MM.1S (cell line): ENCODE measurements around the gene ADRA2C.
"Not testable (repeated sequence)": the region's sequence is repeated elsewhere in the genome, so short reads cannot be mapped to it uniquely, and the experiment has no call there.

Experiments
- DNase-seq: peaks from one replicate; pipeline ENCODE4 v3.0.0-alpha.2; 2015
- H2AFZ ChIP-seq: fragments of 300-600 bp; sonication (generic); 2 replicates; pipeline ENCODE4 v1.6.0; 2016; ENCODE audit warnings: antibody characterized with exemption, low read length
- H3F3A ChIP-seq: fragments of 300-600 bp; sonication (generic); 2 replicates; pipeline ENCODE4 v1.6.1; 2016; ENCODE audit warnings: mild to moderate bottlenecking, antibody characterized with exemption, low read length, moderate library complexity, mixed read lengths; ENCODE audit not compliant: insufficient read depth
- H3K27ac ChIP-seq: fragments of 300-600 bp; sonication (generic); 2 replicates; pipeline ENCODE4 v1.5.1; 2016; ENCODE audit warnings: mild to moderate bottlenecking, low read length
- H3K27me3 ChIP-seq: fragments of 300-600 bp; sonication (generic); replicated peaks from 2 replicates; pipeline ENCODE4 v1.6.0; 2016; ENCODE audit warnings: low read length; ENCODE audit not compliant: insufficient read depth
- H3K36me3 ChIP-seq: fragments of 300-600 bp; sonication (generic); replicated peaks from 2 replicates; pipeline ENCODE4 v1.6.1; 2016; ENCODE audit warnings: mild to moderate bottlenecking, low read length, mixed read lengths; ENCODE audit not compliant: insufficient read depth
- H3K4me1 ChIP-seq: fragments of 300-600 bp; sonication (generic); 2 replicates; pipeline ENCODE4 v1.6.1; 2016; ENCODE audit warnings: low read length, mixed read lengths
- H3K4me2 ChIP-seq: fragments of 300-600 bp; sonication (generic); 2 replicates; pipeline ENCODE4 v1.6.0; 2016; ENCODE audit warnings: low read depth, low read length
- H3K4me3 ChIP-seq: fragments of 300-600 bp; sonication (generic); 2 replicates; pipeline ENCODE4 v1.5.1; 2016; ENCODE audit warnings: low read length, mixed read lengths
- H3K79me2 ChIP-seq: fragments of 300-600 bp; sonication (generic); 2 replicates; pipeline ENCODE4 v1.6.1; 2016; ENCODE audit warnings: mixed run types, low read length, mixed read lengths
- H3K9ac ChIP-seq: fragments of 300-600 bp; sonication (generic); 2 replicates; pipeline ENCODE4 v1.6.1; 2016; ENCODE audit warnings: low read length, mixed read lengths
- H3K9me2 ChIP-seq: fragments of 300-600 bp; sonication (generic); replicated peaks from 2 replicates; pipeline ENCODE4 v1.6.1; 2016; ENCODE audit warnings: mild to moderate bottlenecking, low read length, mixed read lengths; ENCODE audit not compliant: insufficient read depth
- H3K9me3 ChIP-seq: fragments of 300-600 bp; sonication (generic); replicated peaks from 2 replicates; pipeline ENCODE4 v1.6.1; 2016; ENCODE audit warnings: mild to moderate bottlenecking, low read length, mixed read lengths; ENCODE audit not compliant: insufficient read depth
- H4K20me1 ChIP-seq: fragments of 300-600 bp; sonication (generic); 2 replicates; pipeline ENCODE4 v1.6.1; 2016; ENCODE audit warnings: mild to moderate bottlenecking, low read length, moderate library complexity, mixed read lengths; ENCODE audit not compliant: insufficient read depth
- CTCF ChIP-seq: fragments of 300-600 bp; sonication (generic); IDR thresholded peaks from 2 replicates; pipeline ENCODE4 v1.5.1; 2016; ENCODE audit warnings: antibody characterized with exemption, low read length, mixed read lengths
- EZH2 ChIP-seq: fragments of 300-600 bp; sonication (generic); optimal IDR thresholded peaks from 2 replicates; pipeline ENCODE3; 2017; ENCODE audit warnings: low read depth, mild to moderate bottlenecking, antibody characterized with exemption, low read length, mixed read lengths
- EZH2phosphoT487 ChIP-seq: fragments of 300-600 bp; sonication (generic); IDR thresholded peaks from 2 replicates; pipeline ENCODE4 v1.6.1; 2018; ENCODE audit warnings: antibody characterized with exemption, low read length

ADRA2C gene

GRCh38 chr4:3813151-3814052 is 47.2 kb downstream of the ADRA2C start:
- H3K27ac ChIP-seq, result no peak overlapping the region
- H3K4me1 ChIP-seq, result no peaks in the 10 kb centered on the region
- H3K9ac ChIP-seq, result no peak overlapping the region
- H4K20me1 ChIP-seq, result no peaks in the 10 kb centered on the region
- H3K9me3 ChIP-seq, result no peaks in the 10 kb centered on the region
- no peak overlapping the region for H3K4me3 ChIP-seq
- TF ChIP-seq CTCF (no peak), EZH2phosphoT487 (no peak), EZH2 (no peak)
- no peaks in the 10 kb centered on the region for H3K79me2 ChIP-seq
- no peaks in the 10 kb centered on the region for H3F3A ChIP-seq
- no peak overlapping the region for H2AFZ ChIP-seq
- H3K36me3 ChIP-seq, result no peaks in the 10 kb centered on the region
- no peak overlapping the region for H3K4me2 ChIP-seq
- H3K27me3 ChIP-seq, result peaks cover 58% of the 10 kb centered on the region
- no peak for DNase-seq
- H3K9me2 ChIP-seq, result no peaks in the 10 kb centered on the region

GRCh38 chr4:3814053-3814570 is 47.9 kb downstream of the ADRA2C start:
- Histone ChIP-seq H3K36me3 (no peaks in the 10 kb centered on the region), H3K9me3 (no peaks in the 10 kb centered on the region), H3K9ac (no peak overlapping the region), H3F3A (no peaks in the 10 kb centered on the region), H4K20me1 (no peaks in the 10 kb centered on the region), H3K27ac (no peak overlapping the region), H3K4me1 (no peaks in the 10 kb centered on the region), H3K27me3 (peaks cover 58% of the 10 kb centered on the region), H3K4me2 (no peak overlapping the region), H2AFZ (no peak overlapping the region), H3K79me2 (no peaks in the 10 kb centered on the region), H3K4me3 (no peak overlapping the region), H3K9me2 (no peaks in the 10 kb centered on the region)
- no peak for DNase-seq
- TF ChIP-seq EZH2 (no peak), EZH2phosphoT487 (no peak), CTCF (no peak)

- H4K20me1 ChIP-seq, H3K79me2 ChIP-seq, H2AFZ ChIP-seq, H3K9ac ChIP-seq, H3K36me3 ChIP-seq, H3K4me1 ChIP-seq, H3K27ac ChIP-seq, H3K9me2 ChIP-seq, H3K4me3 ChIP-seq, H3K9me3 ChIP-seq, H3F3A ChIP-seq, DNase-seq, H3K4me2 ChIP-seq: not testable (repeated sequence)
- H3K27me3 ChIP-seq, result peaks cover 59% of the 10 kb centered on the region
These were observed 48.7 kb downstream of the ADRA2C start for GRCh38 chr4:3814838-3815237.

GRCh38 chr4:3816256-3816825 is 50.2 kb downstream of the ADRA2C start:
- no peaks in the 10 kb centered on the region for H3K4me1 ChIP-seq
- no peaks in the 10 kb centered on the region for H3K9me3 ChIP-seq
- no peaks in the 10 kb centered on the region for H3K36me3 ChIP-seq
- no peak overlapping the region for H3K4me3 ChIP-seq
- no peak overlapping the region for H3K27ac ChIP-seq
- H4K20me1 ChIP-seq, result no peaks in the 10 kb centered on the region
- H3K9ac ChIP-seq, result no peak overlapping the region
- H3K79me2 ChIP-seq, result no peaks in the 10 kb centered on the region
- peaks cover 60% of the 10 kb centered on the region for H3K27me3 ChIP-seq
- no peaks in the 10 kb centered on the region for H3F3A ChIP-seq
- H3K9me2 ChIP-seq, result no peaks in the 10 kb centered on the region
- TF ChIP-seq CTCF (no peak), EZH2phosphoT487 (no peak), EZH2 (no peak)
- no peak overlapping the region for H3K4me2 ChIP-seq
- no peak overlapping the region for H2AFZ ChIP-seq
- no peak for DNase-seq
